ENCODE measurements around the gene PYGO1. TPM values are rescaled to one million over a fixed set of nuclear protein-coding genes. Genes with fewer than 3 reads are reported as not detected.
A peak's percentile ranks its signal among the peaks of the same experiment; 100 is the strongest.
"Not testable (repeated sequence)": the region's sequence is repeated elsewhere in the genome, so short reads cannot be mapped to it uniquely, and the experiment has no call there.

PYGO1 gene
- total and polyA plus RNA-seq, 12 donors, result 1.6 to 12.4 (median 7.9) TPM

- 94 to 100% (median 94%) methylated on average over 1 of the region's 1 CpG for WGBS, 4 donors
- Histone ChIP-seq H3K27me3 (no peaks in the 10 kb centered on the region), H3K4me1 (replicated peaks in 1 of 2) (peaks cover 0 to 8% of the 10 kb centered on the region in 2 donors), H3K4me3 (no peak overlapping the region), H3K36me3 (replicated peaks in 1 of 2) (no peaks in the 10 kb centered on the region), H3K27ac (no peak overlapping the region), H3K9me3 (replicated peaks in 1 of 3) (no peaks in the 10 kb centered on the region)
- intact Hi-C loops (cut with DNase I), result no loop called here
- TF ChIP-seq CTCF (IDR thresholded peaks at IDR 0.05), result no peak
- DNase-seq, result no peak
Observed at GRCh38 chr15:55494931-55495330, 93.2 kb downstream of the PYGO1 start.

- H3K4me1 ChIP-seq (replicated peaks in 1 of 2); intact Hi-C loops (cut with DNase I); H3K4me3 ChIP-seq; H3K9me3 ChIP-seq (replicated peaks in 1 of 3); H3K27ac ChIP-seq; H3K27me3 ChIP-seq; H3K36me3 ChIP-seq (replicated peaks in 1 of 2): not testable (repeated sequence)
- WGBS, 4 donors, result 85 to 92% (median 88%) methylated on average over 9 of the region's 9 CpGs
- peak in 2 of 7 donors; percentile 19 to 23 for DNase-seq
Observed at GRCh38 chr15:55488952-55489600, 99.1 kb downstream of the PYGO1 start.

Other genes with a start within 250 kb of the PYGO1 start
- 10 to 100 TPM; 44.4 to 85.7 (median 71.2) TPM for gene CCPG1, start 180.0 kb downstream of the PYGO1 start, total RNA-seq
- gene CCPG1, start 180.0 kb downstream of the PYGO1 start, polyA plus RNA-seq, result 100 to 1,000 TPM in 1 of 3 donors, 10 to 100 TPM in 2; 19.5 to 102 (median 21.6) TPM
- gene PIERCE2, start 179.8 kb downstream of the PYGO1 start, total RNA-seq, result 1 to 10 TPM in 7 of 9 donors, under 1 TPM in 2; 0.75 to 6.4 (median 2.1) TPM
- gene PIERCE2, start 179.8 kb downstream of the PYGO1 start, polyA plus RNA-seq, result 1 to 10 TPM; 3.5 to 6.5 (median 4.3) TPM
- 1 to 10 TPM in 7 of 9 donors, under 1 TPM in 1, not detected in 1; 0.63 to 3.3 (median 1.8) TPM for gene DNAAF4, start 80.1 kb downstream of the PYGO1 start, total RNA-seq
- 1 to 10 TPM; 3.7 to 6.4 (median 4.3) TPM for gene DNAAF4, start 80.1 kb downstream of the PYGO1 start, polyA plus RNA-seq
- gene PRTG, start 154.8 kb upstream of the PYGO1 start, total RNA-seq, result 1 to 10 TPM; 2.1 to 4.3 (median 3.0) TPM
- gene PRTG, start 154.8 kb upstream of the PYGO1 start, polyA plus RNA-seq, result 1 to 10 TPM in 2 of 3 donors, under 1 TPM in 1; 0.40 to 1.8 (median 1.4) TPM

Data from adrenal gland (tissue), 12 donors.